Loucy (cell line): Measurements from ENCODE around the gene MCFD2.

Experiments
- CTCF ChIP-seq: fragments of 200-600 bp; sonication (generic); conservative IDR thresholded peaks from 2 replicates; pipeline ENCODE4 v1.5.1; 2014; ENCODE audit warnings: mild to moderate bottlenecking, antibody characterized with exemption, low read length
- EZH2phosphoT487 ChIP-seq: fragments of 200-600 bp; IDR thresholded peaks from 2 replicates; pipeline ENCODE4 v1.6.1; 2018; ENCODE audit warnings: antibody characterized with exemption, mild to moderate bottlenecking, moderate library complexity, borderline replicate concordance

DNA sequence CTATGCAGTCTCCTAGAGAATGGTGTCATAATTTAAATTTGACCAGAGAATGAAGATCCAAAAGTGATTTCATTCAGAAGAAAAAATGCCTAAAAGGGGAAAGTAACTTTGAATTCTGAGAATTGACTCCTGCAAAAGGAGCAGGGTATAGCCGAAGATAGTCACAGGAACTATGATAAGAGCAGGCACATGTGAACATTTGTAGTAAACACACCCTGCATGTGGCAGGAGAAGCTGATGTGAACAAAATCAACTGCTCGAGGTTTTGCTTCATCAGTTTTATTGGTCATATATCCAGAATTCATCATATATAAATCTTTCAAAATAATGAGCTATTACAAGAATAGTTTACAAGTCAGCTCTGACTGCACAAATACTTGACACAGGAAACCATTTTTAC lies 14.0 kb downstream of the MCFD2 start:
- no peak for TF ChIP-seq CTCF
- no peak for TF ChIP-seq EZH2phosphoT487
